Naive thymus-derived CD4-positive, alpha-beta T cell (primary cell): ENCODE data around the gene VCPKMT. TPM values are rescaled to one million over a fixed set of nuclear protein-coding genes. Genes with fewer than 3 reads are reported as not detected.
A peak's percentile ranks its signal among the peaks of the same experiment; 100 is the strongest.

Source experiments
- ATAC-seq: fragments of 150-1000 bp; cut with Tn5 transposase; 2 replicates; pipeline ENCODE4 v1.10.0; 2021; ENCODE audit warnings: mild to moderate bottlenecking, moderate library complexity
- CTCF ChIA-PET: fragments of 350-600 bp; sonication (Branson Sonifier 250); formaldehyde crosslinking; loops from one replicate; lab custom pipeline; 2021; ENCODE audit warnings: antibody characterized with exemption; lab: Charles Lee
- POLR2A ChIA-PET: fragments of 350-600 bp; sonication (Branson Sonifier 250); formaldehyde crosslinking; loops from one replicate; lab custom pipeline; 2021; ENCODE audit warnings: antibody characterized with exemption, inconsistent platforms; lab: Charles Lee
- DNase-seq, 9 donors: peaks; one replicate each; pipeline versions ENCODE4 v3.0.0 to v3.0.0-alpha.2; 2020 to 2022; ENCODE audit warnings: mixed read lengths in 1 of 9
- H3K27ac ChIP-seq: one replicate; pipeline ENCODE4 v1.7.0; 2013; ENCODE audit warnings: mild to moderate bottlenecking, low read depth, low read length, moderate library complexity
- H3K27me3 ChIP-seq, 2 donors: one replicate each; pipeline ENCODE4 v1.7.0; 2013; ENCODE audit warnings: low read length in 2 of 2, mild to moderate bottlenecking in 2 of 2, moderate library complexity in 2 of 2; ENCODE audit not compliant: control insufficient read depth in 2 of 2, insufficient read depth in 2 of 2
- H3K36me3 ChIP-seq, 3 experiments: 1 replicate in 2 of 3; 2 replicates in 1 of 3; pipeline ENCODE4 v1.7.0; 2013; ENCODE audit warnings: low read length in 3 of 3, mild to moderate bottlenecking in 3 of 3, moderate library complexity in 1 of 3; ENCODE audit not compliant: insufficient read depth in 3 of 3, control insufficient read depth in 2 of 3
- H3K4me1 ChIP-seq, 2 donors: one replicate each; pipeline ENCODE4 v1.7.0; 2013; ENCODE audit warnings: low read length in 2 of 2, mild to moderate bottlenecking in 2 of 2, moderate library complexity in 1 of 2; ENCODE audit not compliant: control insufficient read depth in 2 of 2, insufficient read depth in 2 of 2
- H3K4me3 ChIP-seq: 2 replicates; pipeline ENCODE4 v1.7.0; 2013; ENCODE audit warnings: mild to moderate bottlenecking, low read length
- H3K9me3 ChIP-seq, 3 experiments: 1 replicate in 2 of 3; 2 replicates in 1 of 3; pipeline ENCODE4 v1.7.0; 2013; ENCODE audit warnings: low read length in 3 of 3; ENCODE audit not compliant: control insufficient read depth in 2 of 3
- H3K27ac Mint-ChIP-seq, 9 donors: one replicate each; pipeline ENCODE4 v1.8.0; 2020 to 2022; ENCODE audit warnings: mixed read lengths in 9 of 9, mild to moderate bottlenecking in 8 of 9, moderate library complexity in 5 of 9, inconsistent platforms in 2 of 9
- H3K27me3 Mint-ChIP-seq, 5 donors: one replicate each; pipeline ENCODE4 v1.8.0; 2021 to 2022; ENCODE audit warnings: mixed read lengths in 5 of 5, mild to moderate bottlenecking in 1 of 5
- H3K36me3 Mint-ChIP-seq, 5 donors: one replicate each; pipeline ENCODE4 v1.8.0; 2020 to 2022; ENCODE audit warnings: mixed read lengths in 5 of 5, mild to moderate bottlenecking in 3 of 5, inconsistent platforms in 1 of 5
- H3K4me1 Mint-ChIP-seq, 7 donors: one replicate each; pipeline ENCODE4 v1.8.0; 2020 to 2022; ENCODE audit warnings: mixed read lengths in 7 of 7, mild to moderate bottlenecking in 3 of 7, inconsistent platforms in 1 of 7
- H3K4me3 Mint-ChIP-seq, 10 donors: one replicate each; pipeline ENCODE4 v1.8.0; 2020 to 2022; ENCODE audit warnings: mild to moderate bottlenecking in 10 of 10, mixed read lengths in 10 of 10, moderate library complexity in 6 of 10, inconsistent platforms in 2 of 10
- H3K9me3 Mint-ChIP-seq, 11 donors: one replicate each; pipeline ENCODE4 v1.8.0; 2020 to 2022; ENCODE audit warnings: mixed read lengths in 11 of 11, mild to moderate bottlenecking in 4 of 11, inconsistent platforms in 1 of 11, moderate library complexity in 1 of 11
- intact Hi-C, 2 donors: fragments of 100-400 bp; cut with micrococcal nuclease; formaldehyde crosslinking; loops; one replicate each; pipeline ENCODE4 v1.15.1; 2023
- polyA plus RNA-seq, 2 donors: library from polyadenylated mRNA; unstranded; fragments of 300-500 nt; fragmentation: Illumina TruSeq; gene quantifications; one replicate each; pipeline ENCODE4 v1.2.3, GENCODE V29; 2021
- total RNA-seq, 6 experiments: library from RNA in 5 of 6; stranded (reverse) in 5 of 6; gene quantifications; 1 replicate in 5 of 6; 2 replicates in 1 of 6; pipeline ENCODE4 v1.2.3 and lab custom pipeline; 2021 to 2026

VCPKMT gene
- total and polyA plus RNA-seq, 7 experiments from 2014 or later, result 7.5 to 25.9 (median 16.4) TPM

GRCh38 chr14:50062438-50063085 lies 53.8 kb downstream of the VCPKMT start:
- Mint-ChIP-seq H3K27ac (peak overlapping the region; percentile 96 to 100 (median 99)), H3K9me3 (peaks cover 0 to 4% (median 0%) of the 10 kb centered on the region in 11 donors), H3K36me3 (peaks cover 0 to 26% (median 9%) of the 10 kb centered on the region in 5 donors), H3K4me3 (peak overlapping the region; percentile 74 to 94 (median 89)), H3K4me1 (peaks cover 64 to 94% (median 88%) of the 10 kb centered on the region in 7 donors), H3K27me3 (no peaks in the 10 kb centered on the region)
- H3K9me3 ChIP-seq, result no peaks in the 10 kb centered on the region
- H3K27ac ChIP-seq, result peak overlapping the region; percentile 79
- ATAC-seq (peak; percentile 87), DNase-seq (peak in 8 of 9 donors; percentile 66 to 94 (median 82))
- H3K4me3 ChIP-seq, result peak overlapping the region; percentile 53
- intact Hi-C loops, result loop anchor here (1.0 to 5.0 kb wide), 18 partner anchors 18 to 428 kb away; partner anchors contain the start of genes ARF6 (in 1 of the 2), KLHDC2 (in 1 of the 2) and VCPKMT (in 1 of the 2)
- ChIA-PET POLR2A (interaction anchor here (0.5 to 6.6 kb wide), 34 partner anchors 8 to 443 kb away, joined by 3 to 155 read pairs (median 6); partner anchors contain the start of genes ARF6, NEMF and VCPKMT), CTCF (interaction anchor here (0.5 to 4.2 kb wide), 26 partner anchors 18 to 430 kb away, joined by 3 to 51 read pairs (median 6); partner anchors contain the start of gene ARF6)
- no peaks in the 10 kb centered on the region for H3K27me3 ChIP-seq
- H3K4me1 ChIP-seq, result peaks cover 60 to 64% of the 10 kb centered on the region in 2 donors
- H3K36me3 ChIP-seq, result no peaks in the 10 kb centered on the region

DNA sequence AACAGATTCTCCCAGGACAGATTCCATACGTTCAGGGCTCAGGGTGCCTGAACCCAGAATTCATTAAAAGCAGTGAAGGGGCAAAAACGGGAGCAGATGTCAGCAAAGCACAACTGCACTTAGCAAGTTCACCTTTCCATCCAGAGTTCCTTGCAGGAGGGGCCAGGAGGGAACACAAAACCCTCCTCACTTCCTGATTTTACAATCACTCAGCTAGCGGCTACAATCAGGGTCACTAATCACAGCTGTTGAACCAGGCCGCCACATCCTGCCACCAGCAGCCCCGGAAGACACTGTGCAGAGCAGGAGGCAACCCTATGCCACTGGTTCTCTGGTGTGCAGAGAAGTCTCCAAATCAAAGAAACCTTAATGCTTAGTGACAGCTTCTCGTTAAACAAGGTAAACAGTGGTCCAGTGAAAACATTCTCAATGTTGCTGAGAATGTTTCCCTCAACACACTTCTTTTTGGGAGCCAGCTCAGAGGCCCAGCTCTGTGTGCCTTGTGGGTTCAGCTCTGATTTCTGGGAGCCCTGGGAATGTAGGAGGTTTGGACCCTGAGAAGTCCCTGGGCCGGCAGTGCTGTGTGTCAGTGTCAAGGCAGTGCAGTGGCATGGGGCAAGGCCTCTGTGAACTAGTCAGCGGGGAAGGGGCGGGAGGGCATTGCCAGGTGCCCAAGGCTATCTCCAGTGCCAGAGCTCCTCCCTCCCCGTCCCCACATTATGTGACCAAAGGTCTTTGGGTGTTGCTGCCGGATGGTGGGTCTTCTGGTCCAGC lies 54.5 kb downstream of the VCPKMT start:
- Mint-ChIP-seq H3K36me3 (peaks cover 0 to 26% (median 6%) of the 10 kb centered on the region in 5 donors), H3K9me3 (peaks cover 0 to 4% (median 0%) of the 10 kb centered on the region in 11 donors), H3K27ac (peak overlapping the region; percentile 96 to 100 (median 99)), H3K4me1 (peaks cover 70 to 93% (median 90%) of the 10 kb centered on the region in 7 donors), H3K27me3 (no peaks in the 10 kb centered on the region), H3K4me3 (peak overlapping the region; percentile 74 to 94 (median 89))
- CTCF ChIA-PET, result interaction anchor here (0.5 to 4.2 kb wide), 27 partner anchors 17 to 429 kb away, joined by 3 to 51 read pairs (median 6); partner anchors contain the start of gene ARF6
- POLR2A ChIA-PET, result interaction anchor here (0.6 to 6.6 kb wide), 34 partner anchors 9 to 442 kb away, joined by 3 to 155 read pairs (median 7); partner anchors contain the start of genes ARF6, NEMF and VCPKMT
- Histone ChIP-seq H3K27me3 (no peaks in the 10 kb centered on the region), H3K4me3 (peak overlapping the region; percentile 53), H3K4me1 (peaks cover 64 to 68% of the 10 kb centered on the region in 2 donors), H3K9me3 (no peaks in the 10 kb centered on the region), H3K36me3 (no peaks in the 10 kb centered on the region), H3K27ac (peak overlapping the region; percentile 79)
- DNase-seq (peak in 8 of 9 donors; percentile 54 to 76 (median 66)), ATAC-seq (peak; percentile 72)
- intact Hi-C loops, result loop anchor here (1.0 to 5.0 kb wide), 18 partner anchors 18 to 428 kb away; partner anchors contain the start of genes ARF6 (in 1 of the 2), KLHDC2 (in 1 of the 2) and VCPKMT (in 1 of the 2)

GRCh38 chr14:50060871-50061663 lies 55.3 kb downstream of the VCPKMT start:
- Histone ChIP-seq H3K27me3 (no peaks in the 10 kb centered on the region), H3K4me1 (peaks cover 61 to 69% of the 10 kb centered on the region in 2 donors), H3K9me3 (no peaks in the 10 kb centered on the region), H3K36me3 (no peaks in the 10 kb centered on the region), H3K27ac (peak overlapping the region; percentile 79), H3K4me3 (peak overlapping the region; percentile 53)
- Mint-ChIP-seq H3K4me3 (peak overlapping the region; percentile 74 to 94 (median 89)), H3K27me3 (no peaks in the 10 kb centered on the region), H3K4me1 (peaks cover 70 to 93% (median 89%) of the 10 kb centered on the region in 7 donors), H3K36me3 (peaks cover 0 to 27% (median 3%) of the 10 kb centered on the region in 5 donors), H3K9me3 (peaks cover 0 to 2% (median 0%) of the 10 kb centered on the region in 11 donors), H3K27ac (peak overlapping the region; percentile 96 to 100 (median 99))
- CTCF ChIA-PET, result interaction anchor here (0.6 to 4.2 kb wide), 21 partner anchors 16 to 209 kb away, joined by 3 to 51 read pairs (median 8); partner anchors contain the start of gene ARF6
- intact Hi-C loops, result loop anchor here in 1 of 2 donors (5.0 kb wide), 1 partner anchor 294 kb away; the partner anchor contains the start of gene KLHDC2
- ATAC-seq (no peak), DNase-seq (peak in 2 of 9 donors; percentile 27 to 61)
- POLR2A ChIA-PET, result interaction anchor here (1.0 to 6.6 kb wide), 22 partner anchors 10 to 294 kb away, joined by 3 to 155 read pairs (median 12); partner anchors contain the start of genes ARF6 and NEMF

- ChIA-PET CTCF (interaction anchor here (0.5 to 3.1 kb wide), 8 partner anchors 15 to 204 kb away, joined by 3 to 31 read pairs (median 3); no protein-coding TSS in a partner anchor), POLR2A (interaction anchor here (0.8 to 6.6 kb wide), 13 partner anchors 9 to 196 kb away, joined by 4 to 155 read pairs (median 49); partner anchors contain the start of gene ARF6)
- Mint-ChIP-seq H3K27me3 (no peaks in the 10 kb centered on the region), H3K27ac (peak overlapping the region in 8 of 9 donors; percentile 14 to 100 (median 98)), H3K4me1 (peaks cover 62 to 88% (median 80%) of the 10 kb centered on the region in 7 donors), H3K9me3 (peaks cover 0 to 1% (median 0%) of the 10 kb centered on the region in 11 donors), H3K4me3 (peak overlapping the region in 5 of 10 donors; percentile 18 to 86 (median 54)), H3K36me3 (peaks cover 0 to 22% (median 5%) of the 10 kb centered on the region in 5 donors)
- Histone ChIP-seq H3K27ac (peak overlapping the region; percentile 79), H3K4me1 (peaks cover 50 to 58% of the 10 kb centered on the region in 2 donors), H3K9me3 (no peaks in the 10 kb centered on the region), H3K4me3 (no peak overlapping the region), H3K36me3 (no peaks in the 10 kb centered on the region), H3K27me3 (no peaks in the 10 kb centered on the region)
- intact Hi-C loops, result loop anchor here in 1 of 2 donors (5.0 kb wide), 1 partner anchor 293 kb away; the partner anchor contains the start of gene KLHDC2
- DNase-seq, result no peak
- ATAC-seq, result no peak
Measured at GRCh38 chr14:50059763-50060616, 56.4 kb downstream of the VCPKMT start.
